Kidney (tissue), 14 donors: ENCODE results near the gene NECAB2. TPM values are rescaled to one million over a fixed set of nuclear protein-coding genes. Genes with fewer than 3 reads are reported as not detected.

Source experiments
- DNase-seq, 5 donors: peaks; one replicate each; pipeline ENCODE4 v3.0.0-alpha.2; 2013 to 2020
- FAIRE-seq: peaks from 2 replicates; lab custom pipeline; 2012; peaks lifted over from hg19 to GRCh38; lab: Jason Lieb, UNC
- H3K27ac ChIP-seq, 2 donors: one replicate each; pipeline ENCODE4 v1.7.0; 2013; ENCODE audit warnings: low read depth in 2 of 2, low read length in 2 of 2, inconsistent platforms in 1 of 2
- H3K27me3 ChIP-seq: one replicate; pipeline ENCODE4 v1.7.1; 2013; ENCODE audit warnings: low read length, inconsistent platforms; ENCODE audit not compliant: control insufficient read depth, insufficient read depth
- H3K36me3 ChIP-seq, 3 donors: one replicate each; pipeline versions ENCODE4 v1.7.0 to v1.7.1; 2013; ENCODE audit warnings: low read length in 3 of 3, control low read depth in 1 of 3, inconsistent platforms in 1 of 3; ENCODE audit not compliant: insufficient read depth in 3 of 3, control insufficient read depth in 2 of 3
- H3K4me1 ChIP-seq, 3 donors: one replicate each; pipeline versions ENCODE4 v1.7.0 to v1.7.1; 2013; ENCODE audit warnings: low read length in 3 of 3, inconsistent platforms in 1 of 3, low read depth in 1 of 3; ENCODE audit not compliant: control insufficient read depth in 2 of 3, insufficient read depth in 2 of 3
- H3K4me3 ChIP-seq, 3 donors: one replicate each; pipeline versions ENCODE4 v1.7.0 to v1.8.1; 2013; ENCODE audit warnings: low read length in 3 of 3, control low read depth in 1 of 3, inconsistent platforms in 1 of 3
- H3K9ac ChIP-seq, 3 donors: one replicate each; pipeline versions ENCODE4 v1.7.0 to v1.7.1; 2013; ENCODE audit warnings: low read length in 3 of 3, control low read depth in 1 of 3, inconsistent platforms in 1 of 3
- H3K9me3 ChIP-seq, 3 donors: one replicate each; pipeline versions ENCODE4 v1.7.0 to v1.7.1; 2013; ENCODE audit warnings: low read length in 3 of 3, control low read depth in 1 of 3, inconsistent platforms in 1 of 3; ENCODE audit not compliant: control insufficient read depth in 2 of 3, insufficient read depth in 1 of 3
- CTCF ChIP-seq: IDR thresholded peaks from 3 replicates; pipeline ENCODE4 v1.5.1; 2012; ENCODE audit warnings: mild to moderate bottlenecking, moderate library complexity, borderline replicate concordance; ENCODE audit not compliant: insufficient read depth; ENCODE audit errors: extremely low read depth
- intact Hi-C: fragments of 100-400 bp; cut with DNase I; formaldehyde crosslinking; loops from one replicate; pipeline ENCODE4 v1.11.1; 2022
- polyA plus RNA-seq: library from polyadenylated mRNA; stranded (reverse); fragments of 350-450 nt; fragmentation: Illumina TruSeq; extraction: RNeasy Lipid Tissue Mini Kit (QIAGEN cat#74804); gene quantifications from one replicate; pipeline ENCODE4 v1.2.3, GENCODE V29; 2014; ENCODE audit warnings: low read depth, low replicate concordance; ENCODE audit not compliant: insufficient read depth
- total RNA-seq: library from RNA; stranded (reverse); fragmentation: NEBNext Ultra II Directional; extraction: Animal tissue kit (Norgen Biotek cat#: 25700); gene quantifications from one replicate; pipeline ENCODE4 v1.2.1, GENCODE V29; 2021
- donor health status: control.
- donor health status: control.
- donor health status: control.
- donor health status: control.
- donor health status: control.
- donor health status: DM: yes; HTN: yes; CAD: no.
- donor health status: Normal renal cell carcinoma (clear cell type).

The NECAB2 gene
- total and polyA plus RNA-seq, 2 donors from 2014 or later = 0.82 to 47.0 TPM

GRCh38 chr16:83968891-83969649 is 1.0 kb downstream of the NECAB2 start:
- intact Hi-C loops = loop anchor here (10.0 kb wide), 1 partner anchor 86 kb away; no protein-coding TSS in a partner anchor
- no peak for TF ChIP-seq CTCF
- Histone ChIP-seq H3K9me3 (no peaks in the 10 kb centered on the region), H3K36me3 (no peaks in the 10 kb centered on the region), H3K4me1 (no peaks in the 10 kb centered on the region), H3K27me3 (no peaks in the 10 kb centered on the region), H3K27ac (no peak overlapping the region), H3K4me3 (no peak overlapping the region), H3K9ac (no peak overlapping the region)
- FAIRE-seq (no peak), DNase-seq (peak in 1 of 5 donors; percentile 13)

- FAIRE-seq = no peak
- H3K4me1 ChIP-seq = no peaks in the 10 kb centered on the region
- H3K36me3 ChIP-seq = no peaks in the 10 kb centered on the region
- no peak overlapping the region for H3K9ac ChIP-seq
- no peak for TF ChIP-seq CTCF
- no peaks in the 10 kb centered on the region for H3K9me3 ChIP-seq
- H3K27ac ChIP-seq = no peak overlapping the region
- intact Hi-C loops = loop anchor here (10.0 kb wide), 1 partner anchor 85 kb away; no protein-coding TSS in a partner anchor
- H3K4me3 ChIP-seq = no peak overlapping the region
- no peaks in the 10 kb centered on the region for H3K27me3 ChIP-seq
- DNase-seq = peak in 1 of 5 donors; percentile 67
Measured at GRCh38 chr16:83969771-83970429, 1.9 kb downstream of the NECAB2 start.

- H3K9me3 ChIP-seq = no peaks in the 10 kb centered on the region
- intact Hi-C loops = no loop called here
- no peak overlapping the region for H3K9ac ChIP-seq
- TF ChIP-seq CTCF = no peak
- no peak overlapping the region for H3K27ac ChIP-seq
- no peak overlapping the region for H3K4me3 ChIP-seq
- H3K27me3 ChIP-seq = no peaks in the 10 kb centered on the region
- FAIRE-seq (no peak), DNase-seq (no peak)
- H3K4me1 ChIP-seq = no peaks in the 10 kb centered on the region
- no peaks in the 10 kb centered on the region for H3K36me3 ChIP-seq
Measured at GRCh38 chr16:83970430-83970815, 2.4 kb downstream of the NECAB2 start.
